Ovary (tissue), 9 donors: Measurements from ENCODE around the gene MEI1. TPM values are rescaled to one million over a fixed set of nuclear protein-coding genes. Genes with fewer than 3 reads are reported as not detected.

Experiments used
- DNase-seq, 5 donors: peaks; one replicate each; pipeline ENCODE4 v3.0.0-alpha.2; 2019 to 2020
- H3K27ac ChIP-seq, 2 donors: fragments of 200-600 bp; one replicate each; pipeline versions ENCODE4 v1.5.1 to v1.8.0; 2019 to 2022
- H3K27me3 ChIP-seq: fragments of 200-600 bp; one replicate; pipeline ENCODE4 v1.8.0; 2022
- H3K36me3 ChIP-seq: fragments of 200-600 bp; sonication (generic); one replicate; pipeline ENCODE4 v1.5.1; 2019
- H3K4me1 ChIP-seq: one replicate; pipeline ENCODE4 v1.8.1; 2013; ENCODE audit warnings: mild to moderate bottlenecking, moderate library complexity; ENCODE audit not compliant: insufficient read depth
- H3K4me3 ChIP-seq: fragments of 200-600 bp; sonication (generic); one replicate; pipeline ENCODE4 v1.5.1; 2017
- H3K9me3 ChIP-seq, 2 donors: fragments of 200-600 bp in 1 of 2; sonication (generic) in 1 of 2; one replicate each; pipeline versions ENCODE4 v1.5.1 to v1.8.1; 2013 to 2019; ENCODE audit warnings: mild to moderate bottlenecking in 1 of 2, moderate library complexity in 1 of 2
- EP300 ChIP-seq: sonication (generic); formaldehyde crosslinking; IDR thresholded peaks from one replicate; pipeline ENCODE4 v1.6.1; 2017; ENCODE audit warnings: antibody characterized with exemption
- POLR2A ChIP-seq: fragments of 450-650 bp; IDR thresholded peaks from one replicate; pipeline ENCODE4 v1.6.1; 2017; ENCODE audit warnings: antibody characterized with exemption, mild to moderate bottlenecking, moderate library complexity
- WGBS, 3 donors: extraction: QIAGEN DNeasy Blood & Tissue Kit in 1 of 3; methylation state at CpG; one replicate each; pipeline versions ENCODE4 v1.1.5 to v1.1.7; 2013 to 2017; 5-methylcytosine and 5-hydroxymethylcytosine counted together
- intact Hi-C, 4 donors: fragments of 100-400 bp; cut with DNase I; formaldehyde crosslinking; loops; one replicate each; pipeline versions ENCODE4 v1.11.0 to v1.15.1; 2022 to 2023
- polyA plus RNA-seq, 2 donors: library from polyadenylated mRNA; stranded (reverse); fragments of 200-250 nt in 1 of 2; fragments of 350-450 nt in 1 of 2; fragmentation: Illumina TruSeq in 1 of 2; extraction: RNeasy Lipid Tissue Mini Kit (QIAGEN cat#74804) in 1 of 2; gene quantifications; one replicate each; pipeline ENCODE4 v1.2.3, GENCODE V29; 2013 to 2014
- total RNA-seq, 7 donors: library from RNA; depleted of rRNA in 2 of 7; stranded (reverse); fragments of >200 nt in 2 of 7; fragmentation: NEBNext Ultra II Directional in 3 of 7; extraction: Animal tissue kit (Norgen Biotek cat#: 25700) in 3 of 7; gene quantifications; one replicate each; pipeline versions ENCODE4 v1.1.0 to v1.2.4, GENCODE V29; 2016 to 2023
- TF ChIP-seq, protein P1 (sequence below), 3 donors: fragments of 450-650 bp in 2 of 3; fragments of 200-600 bp in 1 of 3; IDR thresholded peaks; one replicate each; pipeline versions ENCODE4 v1.5.1 to v1.8.0; 2016 to 2022; ENCODE audit warnings: antibody characterized with exemption in 3 of 3, mild to moderate bottlenecking in 1 of 3
- donor health status: DM: no; HTN: no; CAD: no; lungs with moderate emphysema.
- donor health status: DM: no; HTN: no; CAD: no.
- donor health status: Bipolar disorder and iron deficiency.
- donor health status: DM: yes; HTN: yes; CAD: no.
- donor health status: DM: no; HTN: no; CAD: no.
- donor health status: DM: yes; HTN: yes; CAD: no.

The MEI1 gene
- total and polyA plus RNA-seq, 9 donors, result 0.25 to 2.6 (median 1.1) TPM

DNA sequence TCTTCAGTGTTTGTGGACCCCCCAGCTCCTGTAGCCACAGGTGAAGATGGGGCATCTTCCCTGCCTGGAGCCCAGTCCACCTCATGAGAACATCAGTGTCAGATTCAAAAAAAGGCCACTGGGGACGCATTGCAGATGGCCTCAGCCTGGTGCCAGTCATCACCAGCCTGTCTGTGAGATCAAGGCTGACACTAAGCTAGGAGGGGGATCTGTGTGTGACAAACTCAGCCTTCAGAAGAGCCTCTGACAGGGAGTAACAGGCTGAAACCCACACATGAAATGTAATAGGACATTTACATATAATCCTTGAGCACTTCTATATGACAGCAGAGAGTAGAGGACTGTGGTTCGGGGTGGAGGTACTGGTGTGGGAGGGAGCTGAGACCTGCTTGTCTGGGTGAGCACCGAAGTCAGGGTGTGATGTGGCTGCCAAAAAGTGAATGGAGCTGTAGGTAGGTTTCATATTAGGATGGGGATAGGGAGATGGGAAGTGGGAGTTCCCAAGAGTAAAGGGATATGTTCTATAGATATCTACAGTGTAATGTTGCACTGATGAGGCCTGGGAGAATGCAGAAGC lies 80.7 kb downstream of the MEI1 start:
- H3K4me1 ChIP-seq, result no peaks in the 10 kb centered on the region
- no peaks in the 10 kb centered on the region for H3K36me3 ChIP-seq
- DNase-seq, result no peak
- H3K27me3 ChIP-seq, result no peaks in the 10 kb centered on the region
- no peak overlapping the region for H3K4me3 ChIP-seq
- H3K27ac ChIP-seq, result no peak overlapping the region
- TF ChIP-seq EP300 (no peak), POLR2A (no peak)
- TF ChIP-seq, protein P1, sequence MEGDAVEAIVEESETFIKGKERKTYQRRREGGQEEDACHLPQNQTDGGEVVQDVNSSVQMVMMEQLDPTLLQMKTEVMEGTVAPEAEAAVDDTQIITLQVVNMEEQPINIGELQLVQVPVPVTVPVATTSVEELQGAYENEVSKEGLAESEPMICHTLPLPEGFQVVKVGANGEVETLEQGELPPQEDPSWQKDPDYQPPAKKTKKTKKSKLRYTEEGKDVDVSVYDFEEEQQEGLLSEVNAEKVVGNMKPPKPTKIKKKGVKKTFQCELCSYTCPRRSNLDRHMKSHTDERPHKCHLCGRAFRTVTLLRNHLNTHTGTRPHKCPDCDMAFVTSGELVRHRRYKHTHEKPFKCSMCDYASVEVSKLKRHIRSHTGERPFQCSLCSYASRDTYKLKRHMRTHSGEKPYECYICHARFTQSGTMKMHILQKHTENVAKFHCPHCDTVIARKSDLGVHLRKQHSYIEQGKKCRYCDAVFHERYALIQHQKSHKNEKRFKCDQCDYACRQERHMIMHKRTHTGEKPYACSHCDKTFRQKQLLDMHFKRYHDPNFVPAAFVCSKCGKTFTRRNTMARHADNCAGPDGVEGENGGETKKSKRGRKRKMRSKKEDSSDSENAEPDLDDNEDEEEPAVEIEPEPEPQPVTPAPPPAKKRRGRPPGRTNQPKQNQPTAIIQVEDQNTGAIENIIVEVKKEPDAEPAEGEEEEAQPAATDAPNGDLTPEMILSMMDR (IDR thresholded peaks at IDR 0.05), result no peak
- WGBS, 3 donors, result 53 to 58% (median 54%) methylated on average over 3 of the region's 3 CpGs
- no peaks in the 10 kb centered on the region for H3K9me3 ChIP-seq
- intact Hi-C loops, result no loop called here

DNA sequence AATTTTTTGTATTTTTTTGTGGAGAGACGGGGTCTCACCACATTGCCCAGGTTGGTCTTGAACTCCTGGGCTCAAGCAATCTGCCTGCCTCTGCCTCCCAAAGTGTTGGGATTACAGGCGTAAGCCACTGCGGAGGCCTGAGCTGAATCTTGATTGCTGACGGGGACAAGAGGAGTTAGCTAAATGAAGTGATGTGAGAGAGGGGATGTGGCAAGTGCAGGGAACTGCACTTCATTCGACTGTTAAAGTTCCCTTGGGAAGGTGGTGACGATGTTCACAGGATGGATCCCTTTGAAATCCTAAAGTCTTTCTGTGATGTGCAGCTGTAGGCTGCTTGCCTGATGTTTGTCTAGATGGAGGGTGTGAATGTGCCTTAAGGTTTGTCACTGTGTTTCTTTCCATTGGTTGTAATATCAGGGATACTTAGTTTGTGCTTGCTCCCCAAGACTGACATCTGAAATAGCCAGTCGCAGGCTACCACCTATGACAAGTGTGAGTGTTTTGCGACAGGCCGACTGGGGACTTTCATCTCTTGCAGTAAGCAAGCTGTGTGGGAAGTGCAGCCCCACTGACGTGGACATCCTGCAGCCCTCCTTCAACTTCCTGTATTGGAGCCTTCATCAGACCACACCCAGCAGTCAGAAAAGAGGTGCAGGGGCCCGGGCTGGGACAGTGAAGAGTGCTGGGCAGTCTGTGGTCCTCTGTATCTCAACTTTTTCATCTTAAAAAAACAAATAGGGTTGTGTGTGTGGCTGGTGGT lies 81.6 kb downstream of the MEI1 start:
- intact Hi-C loops, result no loop called here
- peak in 1 of 5 donors; percentile 34 for DNase-seq
- Histone ChIP-seq H3K36me3 (no peaks in the 10 kb centered on the region), H3K27ac (no peak overlapping the region), H3K4me1 (no peaks in the 10 kb centered on the region), H3K4me3 (no peak overlapping the region), H3K27me3 (no peaks in the 10 kb centered on the region), H3K9me3 (no peaks in the 10 kb centered on the region)
- 66 to 68% (median 66%) methylated on average over 11 of the region's 11 CpGs for WGBS, 3 donors
- TF ChIP-seq, protein P1 (IDR thresholded peaks at IDR 0.05), result no peak
- no peak for TF ChIP-seq EP300
- TF ChIP-seq POLR2A, result no peak

DNA sequence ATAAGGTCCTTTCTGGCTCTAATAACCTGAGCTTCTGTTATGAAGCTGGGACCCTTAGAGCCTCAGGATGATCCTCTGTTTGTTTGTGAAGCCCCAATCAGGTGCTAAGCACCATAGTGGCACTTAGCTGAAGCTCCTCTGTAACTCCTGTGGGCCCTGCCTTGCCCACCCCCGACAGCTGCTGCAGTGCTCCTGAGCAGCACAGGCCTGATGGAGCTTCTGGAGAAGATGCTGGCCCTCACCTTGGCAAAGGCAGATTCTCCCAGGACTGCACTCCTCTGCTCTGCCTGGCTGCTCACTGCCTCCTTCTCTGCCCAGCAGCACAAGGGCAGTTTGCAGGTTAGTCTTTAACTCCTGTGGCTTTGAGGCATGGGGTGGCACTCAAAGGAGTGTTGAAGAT lies 82.2 kb downstream of the MEI1 start:
- WGBS, 3 donors, result 50 to 80% (median 58%) methylated on average over 1 of the region's 1 CpG
- intact Hi-C loops, result no loop called here
- Histone ChIP-seq H3K4me3 (no peak overlapping the region), H3K4me1 (no peaks in the 10 kb centered on the region), H3K36me3 (no peaks in the 10 kb centered on the region), H3K27ac (no peak overlapping the region), H3K27me3 (no peaks in the 10 kb centered on the region), H3K9me3 (no peaks in the 10 kb centered on the region)
- DNase-seq, result no peak
- TF ChIP-seq, protein P1 (IDR thresholded peaks at IDR 0.05), result no peak
- no peak for TF ChIP-seq EP300
- no peak for TF ChIP-seq POLR2A

DNA sequence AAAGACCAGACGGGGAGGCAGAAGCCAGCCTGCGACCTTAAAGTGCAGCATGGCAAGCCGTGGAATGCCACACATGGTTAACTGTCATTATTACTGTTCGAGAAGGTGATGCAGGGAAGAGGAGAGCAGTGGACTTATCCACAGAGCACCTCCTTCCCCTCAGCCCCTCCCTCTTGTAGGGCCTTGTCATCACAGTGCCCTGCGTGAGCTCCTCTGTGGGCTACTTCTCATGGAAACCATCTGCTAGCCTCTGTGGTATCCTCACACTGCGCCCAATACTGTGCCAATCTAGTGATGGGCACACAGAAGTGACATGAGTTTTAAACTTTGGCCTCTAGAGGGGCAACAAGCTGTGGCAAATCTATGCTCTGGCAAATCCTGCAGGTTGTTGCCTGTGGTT lies 83.0 kb downstream of the MEI1 start:
- 82 to 85% (median 83%) methylated on average over 6 of the region's 6 CpGs for WGBS, 3 donors
- Histone ChIP-seq H3K4me3 (no peak overlapping the region), H3K27ac (no peak overlapping the region), H3K4me1 (no peaks in the 10 kb centered on the region), H3K36me3 (no peaks in the 10 kb centered on the region), H3K27me3 (no peaks in the 10 kb centered on the region), H3K9me3 (no peaks in the 10 kb centered on the region)
- intact Hi-C loops, result no loop called here
- no peak for DNase-seq
- TF ChIP-seq POLR2A (no peak), EP300 (no peak)
- TF ChIP-seq, protein P1 (IDR thresholded peaks at IDR 0.05), result no peak
